Hematopoietic multipotent progenitor cell treated with erythropoietin and hydrocortisone succinate and interleukin-3 and kit ligand, for 8 days (in vitro differentiated cells): ENCODE results near the gene SLC8A3.

ENCODE experiments used
- DNase-seq: peaks from one replicate; pipeline ENCODE4 v3.0.0-alpha.2; 2015

The SLC8A3 gene

GRCh38 chr14:70064136-70064865, 124.5 kb downstream of the SLC8A3 start:
- DNase-seq, result no peak

- DNase-seq, result no peak
These were observed 127.6 kb downstream of the SLC8A3 start for GRCh38 chr14:70061108-70061507.

- no peak for DNase-seq
These were observed 129.2 kb downstream of the SLC8A3 start for GRCh38 chr14:70059545-70059944.

GRCh38 chr14:70057519-70058136, 131.1 kb downstream of the SLC8A3 start:
- no peak for DNase-seq

- DNase-seq, result peak; percentile 36
These were observed 135.8 kb downstream of the SLC8A3 start for GRCh38 chr14:70052990-70053389.

- DNase-seq, result no peak
These were observed 138.6 kb downstream of the SLC8A3 start for GRCh38 chr14:70050136-70050535.

GRCh38 chr14:70049605-70050004, 139.1 kb downstream of the SLC8A3 start:
- no peak for DNase-seq

GRCh38 chr14:70048313-70048654, 140.5 kb downstream of the SLC8A3 start:
- no peak for DNase-seq

GRCh38 chr14:70047598-70048312, 141.0 kb downstream of the SLC8A3 start:
- DNase-seq, result no peak

- DNase-seq, result peak; percentile 37
These were observed 142.8 kb downstream of the SLC8A3 start for GRCh38 chr14:70045844-70046535.

- DNase-seq, result peak; percentile 20
These were observed 143.4 kb downstream of the SLC8A3 start for GRCh38 chr14:70045310-70045709.

GRCh38 chr14:70043001-70043400, 145.8 kb downstream of the SLC8A3 start:
- DNase-seq, result no peak

- no peak for DNase-seq
These were observed 152.1 kb downstream of the SLC8A3 start for GRCh38 chr14:70036665-70037064.

- DNase-seq, result no peak
These were observed 154.5 kb downstream of the SLC8A3 start for GRCh38 chr14:70034257-70034656.

GRCh38 chr14:70033561-70033960, 155.2 kb downstream of the SLC8A3 start:
- DNase-seq, result no peak

GRCh38 chr14:70033116-70033515, 155.6 kb downstream of the SLC8A3 start:
- no peak for DNase-seq

GRCh38 chr14:70032447-70032846, 156.3 kb downstream of the SLC8A3 start:
- no peak for DNase-seq

- DNase-seq, result no peak
These were observed 156.7 kb downstream of the SLC8A3 start for GRCh38 chr14:70032016-70032415.

GRCh38 chr14:70029296-70030132, 159.2 kb downstream of the SLC8A3 start:
- no peak for DNase-seq

- DNase-seq, result peak; percentile 55
These were observed 160.8 kb downstream of the SLC8A3 start for GRCh38 chr14:70027785-70028428.

GRCh38 chr14:70023871-70024270, 164.9 kb downstream of the SLC8A3 start:
- DNase-seq, result no peak
